ENCODE data around the gene OGDH. TPM values are rescaled to one million over a fixed set of nuclear protein-coding genes. Genes with fewer than 3 reads are reported as not detected.

The OGDH gene
- total RNA-seq, 1 donor from 2014 or later = 70.4 TPM

DNA sequence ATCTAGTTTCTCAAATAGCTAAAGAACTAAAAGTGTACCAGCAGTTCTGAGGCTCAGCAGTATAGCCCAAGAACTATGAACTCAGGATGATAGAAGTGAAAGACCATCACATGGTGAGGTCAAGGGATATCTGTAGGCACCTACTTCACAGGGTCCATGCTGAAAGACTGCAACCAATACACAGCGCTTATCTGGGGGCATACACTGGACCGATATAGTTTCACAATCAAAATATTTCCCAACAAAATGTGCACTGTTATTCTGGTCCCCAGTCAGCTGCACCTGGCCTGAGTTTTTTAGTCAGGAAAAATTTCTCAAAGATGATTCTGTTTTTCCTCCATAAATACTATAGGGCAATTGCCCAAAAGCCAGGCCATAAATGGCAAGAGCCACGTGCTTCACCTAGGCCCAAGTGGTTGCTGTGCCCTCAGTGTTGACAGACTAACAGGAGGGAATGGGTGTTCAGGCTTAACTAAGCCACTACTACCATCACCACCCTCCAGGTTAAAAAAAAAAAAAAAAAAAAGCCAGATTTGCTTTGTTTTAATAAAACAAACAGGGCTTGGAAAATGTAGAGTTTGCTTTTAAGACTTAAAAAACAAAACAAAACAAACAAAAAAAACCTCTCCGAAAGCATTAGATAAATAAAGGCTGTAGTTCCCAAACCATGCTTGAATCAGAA is 58.5 kb downstream of the OGDH start:
- no peak for DNase-seq (ENCODE audit: extremely low read depth, low read depth, low spot score)

DNA sequence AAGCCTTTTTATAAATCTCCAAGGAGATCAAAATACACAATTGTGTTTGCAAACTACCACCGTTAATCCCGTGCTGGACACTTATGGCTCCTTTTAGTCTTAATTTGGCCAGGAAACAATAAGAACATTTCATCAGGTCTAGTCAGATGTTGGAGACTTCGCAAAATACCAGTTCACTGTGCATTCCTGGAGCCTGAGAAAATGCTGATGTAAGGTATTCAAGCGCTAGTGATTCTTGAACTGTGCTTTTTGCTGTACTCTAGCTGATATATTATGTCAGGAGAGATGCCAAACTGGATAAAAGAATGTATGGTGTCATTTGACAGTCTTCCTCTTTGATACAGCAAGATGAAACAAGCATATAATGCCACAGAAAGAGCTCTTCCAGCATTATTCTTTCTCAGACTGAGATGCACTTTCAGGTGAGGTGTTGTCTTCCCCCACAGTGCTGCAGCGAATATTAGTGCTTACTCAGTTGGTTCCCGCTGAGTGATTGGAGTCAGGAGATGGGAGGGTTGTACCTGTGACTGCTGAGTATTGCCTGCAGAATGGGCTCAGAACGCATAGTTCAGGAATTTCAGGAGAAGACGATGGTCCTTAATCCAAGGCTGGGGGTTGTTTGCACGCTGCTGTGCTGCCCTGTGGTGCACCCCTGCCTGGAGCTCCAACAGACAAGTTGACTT is 59.2 kb downstream of the OGDH start:
- DNase-seq (ENCODE audit: extremely low read depth, low read depth, low spot score) = no peak

- DNase-seq (ENCODE audit: extremely low read depth, low read depth, low spot score) = no peak
Observed at GRCh38 chr7:44666566-44666965, 60.1 kb downstream of the OGDH start.

DNA sequence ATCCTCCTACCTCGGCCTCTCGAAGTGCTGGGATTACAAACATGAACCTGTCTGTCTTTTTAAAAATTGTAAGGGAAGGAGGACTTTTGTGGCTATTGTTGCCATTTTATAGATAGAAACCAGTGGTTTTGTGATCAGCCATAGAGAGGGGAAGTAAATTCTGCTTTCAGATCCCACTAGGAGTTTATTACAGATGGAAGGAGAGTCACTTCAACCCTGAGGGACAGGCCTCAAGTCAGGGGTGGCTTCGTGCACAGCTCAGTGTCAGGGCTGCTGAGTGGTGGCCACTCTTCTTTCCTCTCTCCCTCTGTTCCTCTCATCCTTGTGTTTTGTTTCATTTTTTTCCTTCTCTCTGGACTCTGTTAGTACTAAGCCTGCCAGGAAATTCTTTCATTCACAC is 60.8 kb downstream of the OGDH start:
- DNase-seq (ENCODE audit: extremely low read depth, low read depth, low spot score) = no peak

GRCh38 chr7:44671069-44671468 is 64.6 kb downstream of the OGDH start:
- DNase-seq (ENCODE audit: extremely low read depth, low read depth, low spot score) = no peak

GRCh38 chr7:44673324-44673723 is 66.9 kb downstream of the OGDH start:
- no peak for DNase-seq (ENCODE audit: extremely low read depth, low read depth, low spot score)

DNA sequence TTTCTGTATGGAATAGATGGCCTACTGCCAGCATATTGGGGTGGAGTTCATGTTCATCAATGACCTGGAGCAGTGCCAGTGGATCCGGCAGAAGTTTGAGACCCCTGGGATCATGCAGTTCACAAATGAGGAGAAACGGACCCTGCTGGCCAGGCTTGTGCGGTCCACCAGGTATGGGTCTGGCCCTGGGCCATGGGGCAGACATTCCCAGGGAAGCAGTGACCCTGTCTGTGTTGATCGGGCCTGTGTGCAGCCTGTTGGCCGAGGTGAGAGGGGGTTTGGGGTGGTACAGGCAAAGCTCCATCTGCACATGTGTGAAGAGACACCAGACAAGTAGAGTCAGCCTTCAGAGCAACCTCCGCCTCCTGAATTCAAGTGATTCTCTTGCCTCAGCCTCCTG is 67.3 kb downstream of the OGDH start:
- no peak for DNase-seq (ENCODE audit: extremely low read depth, low read depth, low spot score)

- no peak for DNase-seq (ENCODE audit: extremely low read depth, low read depth, low spot score)
Observed at GRCh38 chr7:44674381-44674780, 68.0 kb downstream of the OGDH start.

GRCh38 chr7:44676776-44677175 is 70.3 kb downstream of the OGDH start:
- no peak for DNase-seq (ENCODE audit: extremely low read depth, low read depth, low spot score)

DNA sequence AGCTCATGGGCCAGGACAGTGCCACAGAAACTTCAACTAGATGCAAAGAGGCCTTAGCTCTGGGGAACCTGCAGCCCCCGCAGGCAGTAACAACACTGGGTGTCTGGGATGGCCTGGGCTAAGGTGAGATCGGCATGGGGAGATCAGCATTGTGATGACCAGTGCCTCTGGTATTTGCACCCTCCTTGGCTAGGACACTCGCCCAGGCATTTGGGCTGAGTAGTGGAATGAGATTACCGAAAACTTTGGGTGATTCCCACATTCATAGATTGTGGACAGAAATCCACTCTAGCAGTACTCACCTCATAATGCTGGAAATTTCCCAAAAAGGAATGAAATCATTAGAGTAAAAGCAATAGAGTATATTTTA is 71.7 kb downstream of the OGDH start:
- no peak for DNase-seq (ENCODE audit: extremely low read depth, low read depth, low spot score)

- DNase-seq (ENCODE audit: extremely low read depth, low read depth, low spot score) = no peak
Observed at GRCh38 chr7:44678471-44679179, 72.2 kb downstream of the OGDH start.

GRCh38 chr7:44681645-44682044 is 75.2 kb downstream of the OGDH start:
- no peak for DNase-seq (ENCODE audit: extremely low read depth, low read depth, low spot score)

- no peak for DNase-seq (ENCODE audit: extremely low read depth, low read depth, low spot score)
Observed at GRCh38 chr7:44685723-44686122, 79.3 kb downstream of the OGDH start.

- DNase-seq (ENCODE audit: extremely low read depth, low read depth, low spot score) = no peak
Observed at GRCh38 chr7:44689427-44689826, 83.0 kb downstream of the OGDH start.

DNA sequence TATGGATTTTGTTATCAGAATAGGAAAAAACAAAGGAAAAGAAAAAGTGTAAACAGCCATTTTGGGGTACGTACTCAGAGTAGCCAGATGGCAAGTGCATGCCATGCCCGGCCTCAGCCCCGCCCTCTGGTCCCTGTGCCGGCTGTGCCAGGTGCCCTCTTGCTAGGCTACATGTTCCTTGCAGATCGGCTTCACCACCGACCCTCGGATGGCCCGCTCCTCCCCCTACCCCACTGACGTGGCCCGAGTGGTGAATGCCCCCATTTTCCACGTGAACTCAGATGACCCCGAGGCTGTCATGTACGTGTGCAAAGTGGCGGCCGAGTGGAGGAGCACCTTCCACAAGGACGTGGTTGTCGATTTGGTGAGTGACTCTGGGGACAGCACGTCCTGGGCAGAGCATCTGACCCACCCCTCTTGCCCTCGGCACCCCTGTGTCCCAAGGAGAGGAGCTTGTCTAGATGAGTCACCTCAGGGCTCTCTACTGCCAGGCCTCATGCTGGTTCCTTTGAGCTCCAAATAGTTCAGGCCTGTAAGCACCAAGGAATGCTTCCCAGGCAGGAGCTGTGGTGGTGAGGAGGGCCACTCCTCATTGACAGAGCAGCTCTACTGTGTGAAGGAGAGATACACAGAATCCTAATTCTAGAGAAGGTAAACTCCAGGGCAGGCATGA is 87.3 kb downstream of the OGDH start:
- no peak for DNase-seq (ENCODE audit: extremely low read depth, low read depth, low spot score)

GRCh38 chr7:44694326-44694725 is 87.9 kb downstream of the OGDH start:
- no peak for DNase-seq (ENCODE audit: extremely low read depth, low read depth, low spot score)

DNA sequence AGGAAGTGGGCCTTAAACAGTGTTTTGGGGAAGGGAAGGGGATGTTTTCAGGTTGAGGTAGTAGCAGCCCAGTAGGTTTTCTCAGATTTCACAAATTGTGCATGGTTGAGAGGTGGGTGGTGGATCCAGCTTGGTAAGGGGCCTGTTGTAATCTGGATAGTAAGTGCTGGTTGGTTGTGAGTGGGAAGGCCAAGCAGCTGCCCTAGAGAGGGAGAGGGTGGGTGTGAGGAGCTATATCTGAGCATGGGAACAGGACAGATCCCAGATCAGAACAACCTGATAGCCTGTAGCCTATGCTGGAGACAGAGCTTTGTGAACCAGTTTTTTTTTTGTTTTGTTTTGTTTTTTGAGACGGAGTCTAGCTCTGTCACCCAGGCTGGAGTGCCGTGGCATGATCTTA is 88.3 kb downstream of the OGDH start:
- DNase-seq (ENCODE audit: extremely low read depth, low read depth, low spot score) = no peak

DNA sequence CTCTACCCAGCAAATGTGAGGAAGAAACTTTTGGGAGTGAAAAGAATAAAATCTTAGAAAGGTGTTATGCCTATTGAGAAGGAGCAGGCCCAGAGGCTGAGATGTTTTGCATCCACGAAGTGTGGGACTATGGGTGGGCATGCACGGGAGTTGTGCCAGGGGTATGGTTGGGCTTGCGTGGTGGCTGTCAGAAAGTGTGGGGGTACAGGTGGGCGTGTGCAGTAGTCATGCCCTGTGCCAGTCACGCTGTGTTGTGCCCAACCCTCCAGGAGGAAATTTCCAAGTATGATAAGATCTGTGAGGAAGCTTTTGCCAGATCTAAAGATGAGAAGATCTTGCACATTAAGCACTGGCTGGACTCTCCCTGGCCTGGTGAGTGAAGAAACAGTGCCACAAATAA is 89.3 kb downstream of the OGDH start:
- no peak for DNase-seq (ENCODE audit: extremely low read depth, low read depth, low spot score)

GRCh38 chr7:44696728-44697127 is 90.3 kb downstream of the OGDH start:
- DNase-seq (ENCODE audit: extremely low read depth, low read depth, low spot score) = no peak

DNA sequence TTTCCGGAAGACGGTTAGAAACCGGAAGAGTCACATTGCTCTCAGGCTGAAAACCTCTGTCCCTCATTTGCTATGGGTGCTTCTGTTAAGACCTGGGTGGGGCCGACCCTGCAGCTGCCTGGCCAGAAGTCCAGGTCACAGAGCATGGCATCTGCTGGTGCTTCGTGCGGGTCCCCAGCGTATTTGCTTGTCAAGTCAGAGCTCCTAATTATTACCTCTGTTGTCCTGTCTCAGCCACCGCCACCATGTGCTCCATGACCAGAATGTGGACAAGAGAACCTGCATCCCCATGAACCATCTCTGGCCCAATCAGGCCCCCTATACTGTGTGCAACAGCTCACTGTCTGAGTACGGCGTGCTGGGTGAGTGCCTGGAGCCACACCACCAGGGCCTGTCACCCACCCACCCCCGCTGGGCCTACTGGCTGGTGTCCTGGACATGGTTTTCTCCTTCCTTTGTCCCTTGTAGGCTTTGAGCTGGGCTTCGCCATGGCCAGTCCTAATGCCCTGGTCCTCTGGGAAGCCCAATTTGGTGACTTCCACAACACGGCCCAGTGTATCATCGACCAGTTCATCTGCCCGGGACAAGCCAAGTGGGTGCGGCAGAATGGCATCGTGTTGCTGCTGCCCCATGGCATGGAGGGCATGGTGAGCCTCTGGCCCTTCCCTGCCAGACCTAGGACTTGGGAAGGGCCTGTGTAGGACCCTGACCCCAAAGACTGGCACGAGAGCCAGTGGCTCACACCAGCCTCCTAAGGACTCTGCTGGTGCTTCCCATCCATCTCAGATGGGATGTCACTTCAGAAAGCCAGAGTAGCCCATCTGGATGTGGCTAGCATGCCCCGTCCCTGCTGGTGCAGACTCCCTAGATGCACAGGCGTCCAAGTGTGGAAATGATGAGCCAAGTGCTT is 91.0 kb downstream of the OGDH start:
- no peak for DNase-seq (ENCODE audit: extremely low read depth, low read depth, low spot score)

Data from glomerular endothelial cell (primary cell).